Ectodermal cell (in vitro differentiated cells): ENCODE data around the gene SUSD4. TPM values are rescaled to one million over a fixed set of nuclear protein-coding genes. Genes with fewer than 3 reads are reported as not detected.

Source experiments
- H3K27ac ChIP-seq: 2 replicates; pipeline ENCODE4 v1.7.0; 2013; ENCODE audit warnings: mild to moderate bottlenecking, low read depth, low read length; ENCODE audit not compliant: insufficient read depth, poor library complexity, severe bottlenecking
- H3K27me3 ChIP-seq: 2 replicates; pipeline ENCODE4 v1.7.0; 2013; ENCODE audit warnings: mild to moderate bottlenecking, low read length; ENCODE audit not compliant: insufficient read depth, control insufficient read depth, poor library complexity, severe bottlenecking
- H3K36me3 ChIP-seq: one replicate; pipeline ENCODE4 v1.7.0; 2013; ENCODE audit warnings: low read length; ENCODE audit not compliant: control insufficient read depth, insufficient read depth
- H3K4me1 ChIP-seq: one replicate; pipeline ENCODE4 v1.7.0; 2013; ENCODE audit warnings: low read length; ENCODE audit not compliant: control insufficient read depth, insufficient read depth
- H3K4me3 ChIP-seq: 2 replicates; pipeline ENCODE4 v1.7.0; 2013; ENCODE audit warnings: low read depth, low read length, control low read depth; ENCODE audit not compliant: insufficient read depth
- H3K9me3 ChIP-seq: 2 replicates; pipeline ENCODE4 v1.7.0; 2013; ENCODE audit warnings: mild to moderate bottlenecking, low read length, moderate library complexity; ENCODE audit not compliant: control insufficient read depth
- WGBS, 2 experiments: methylation state at CpG; one replicate each; pipeline ENCODE4 v1.1.7; 2013; ENCODE audit warnings: missing lambda C conversion rate in 2 of 2; 5-methylcytosine and 5-hydroxymethylcytosine counted together
- polyA plus RNA-seq, 4 experiments: library from polyadenylated mRNA; stranded (reverse); fragments of 50-300 nt; gene quantifications; one replicate each; pipeline ENCODE4 v1.2.3, GENCODE V29; 2013

Gene SUSD4, protein sequence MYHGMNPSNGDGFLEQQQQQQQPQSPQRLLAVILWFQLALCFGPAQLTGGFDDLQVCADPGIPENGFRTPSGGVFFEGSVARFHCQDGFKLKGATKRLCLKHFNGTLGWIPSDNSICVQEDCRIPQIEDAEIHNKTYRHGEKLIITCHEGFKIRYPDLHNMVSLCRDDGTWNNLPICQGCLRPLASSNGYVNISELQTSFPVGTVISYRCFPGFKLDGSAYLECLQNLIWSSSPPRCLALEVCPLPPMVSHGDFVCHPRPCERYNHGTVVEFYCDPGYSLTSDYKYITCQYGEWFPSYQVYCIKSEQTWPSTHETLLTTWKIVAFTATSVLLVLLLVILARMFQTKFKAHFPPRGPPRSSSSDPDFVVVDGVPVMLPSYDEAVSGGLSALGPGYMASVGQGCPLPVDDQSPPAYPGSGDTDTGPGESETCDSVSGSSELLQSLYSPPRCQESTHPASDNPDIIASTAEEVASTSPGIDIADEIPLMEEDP
- 2.5 TPM for polyA plus RNA-seq (2013, experiment 1 of 4)
- polyA plus RNA-seq (2013, experiment 2 of 4) = 2.6 TPM
- 2.7 TPM for polyA plus RNA-seq (2013, experiment 3 of 4)
- polyA plus RNA-seq (2013, experiment 4 of 4) = 1.7 TPM

DNA sequence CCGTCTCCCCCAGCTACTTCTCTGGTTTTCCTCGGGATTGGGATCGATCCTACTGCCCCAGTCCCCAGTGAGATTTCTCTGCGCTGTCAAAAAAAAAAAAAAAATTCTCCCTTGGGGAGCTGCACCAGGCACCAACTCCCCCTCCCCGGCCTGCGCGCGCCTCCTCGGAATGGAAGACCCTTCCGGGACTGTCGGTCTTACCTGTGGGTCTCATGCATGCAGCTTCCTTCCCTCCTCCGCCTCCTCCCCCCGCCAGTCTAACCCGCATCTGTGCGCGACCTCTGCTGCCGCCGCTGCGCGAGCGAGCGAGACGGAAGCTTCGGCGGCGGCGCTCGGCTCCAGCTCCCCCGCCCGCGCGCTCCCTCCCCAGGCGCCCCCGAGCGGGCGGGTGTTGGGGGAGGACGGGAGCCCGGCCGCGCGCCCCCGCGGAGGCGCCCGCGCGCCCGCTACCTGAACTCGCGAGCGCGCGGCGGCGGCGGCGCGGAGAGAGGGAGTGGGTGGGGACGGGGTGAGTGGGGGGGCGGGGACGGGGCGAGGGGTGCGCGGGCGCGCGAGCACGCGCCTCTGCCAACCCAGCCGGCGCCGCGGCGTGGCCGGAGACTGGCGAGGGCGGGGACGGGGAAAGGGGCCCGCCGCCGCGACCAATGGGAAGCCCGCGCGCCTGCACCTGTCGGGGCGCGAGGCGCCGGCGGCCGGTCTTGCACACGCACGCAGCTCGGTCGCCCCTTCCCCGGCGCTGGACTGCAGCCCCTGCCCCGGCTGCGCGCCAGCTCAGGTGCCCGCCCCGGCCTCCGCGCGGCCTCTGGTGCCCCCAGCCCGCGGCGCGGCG, at the start of gene SUSD4:
SUSD4 (minus strand) TSS at position 321 of the 829 bp plus-strand sequence. CDS start 751 bp downstream, outside the sequence.
- WGBS, 2 experiments = 0% methylated on average over 111 of the region's 111 CpGs
- Histone ChIP-seq H3K9me3 (no peaks in the 10 kb centered on the region), H3K27me3 (peaks cover 52% of the 10 kb centered on the region), H3K36me3 (no peaks in the 10 kb centered on the region), H3K4me3 (peak within 1 kb of the TSS; percentile 48), H3K4me1 (peaks cover 5% of the 10 kb centered on the region), H3K27ac (no peak within 1 kb of the TSS)

DNA sequence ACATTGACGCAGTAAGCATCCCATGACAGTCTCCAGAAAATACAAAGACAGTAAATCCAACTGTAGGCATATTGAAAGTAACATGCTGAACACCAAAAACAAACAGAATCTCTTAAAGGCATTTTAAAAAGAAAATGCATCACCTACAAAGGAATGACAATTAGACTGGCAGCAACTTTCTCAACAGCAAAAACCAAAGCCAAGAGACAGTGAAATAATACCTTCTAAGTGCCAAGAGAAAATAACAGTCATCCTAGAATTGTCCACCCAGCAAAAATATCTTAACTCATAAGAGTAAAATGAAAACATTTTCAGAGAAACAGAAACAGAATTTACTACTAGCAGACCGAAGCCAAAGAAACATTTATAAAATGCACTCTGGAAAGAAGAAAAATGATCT, 49.2 kb upstream of the SUSD4 start:
- no peaks in the 10 kb centered on the region for H3K4me1 ChIP-seq
- no peaks in the 10 kb centered on the region for H3K9me3 ChIP-seq
- WGBS, 2 experiments = 88 to 100% methylated on average over 1 of the region's 2 CpGs
- no peaks in the 10 kb centered on the region for H3K27me3 ChIP-seq
- H3K36me3 ChIP-seq = no peaks in the 10 kb centered on the region
- no peak overlapping the region for H3K27ac ChIP-seq
- H3K4me3 ChIP-seq = no peak overlapping the region

DNA sequence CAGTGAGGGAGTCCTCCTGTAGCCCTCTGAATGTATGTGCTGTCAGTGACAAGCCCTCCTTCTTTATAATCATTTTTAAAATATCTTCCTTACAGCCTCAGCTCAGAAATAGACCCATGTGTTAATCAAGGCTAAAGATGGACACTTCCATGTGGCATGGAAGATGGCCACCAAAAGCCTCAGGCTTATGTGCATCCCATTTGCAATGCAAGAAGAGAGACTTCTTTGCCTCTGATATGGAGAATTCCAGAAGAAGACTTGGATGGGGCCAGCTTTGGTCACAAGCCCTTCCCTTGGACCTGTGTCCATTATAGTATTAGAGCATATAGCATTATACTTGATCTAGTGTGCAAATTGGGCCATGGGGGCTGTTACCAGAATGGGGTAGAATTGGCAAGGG, 47.7 kb upstream of the SUSD4 start:
- no peak overlapping the region for H3K4me3 ChIP-seq
- no peak overlapping the region for H3K27ac ChIP-seq
- no peaks in the 10 kb centered on the region for H3K36me3 ChIP-seq
- no peaks in the 10 kb centered on the region for H3K4me1 ChIP-seq
- H3K27me3 ChIP-seq = no peaks in the 10 kb centered on the region
- no peaks in the 10 kb centered on the region for H3K9me3 ChIP-seq

DNA sequence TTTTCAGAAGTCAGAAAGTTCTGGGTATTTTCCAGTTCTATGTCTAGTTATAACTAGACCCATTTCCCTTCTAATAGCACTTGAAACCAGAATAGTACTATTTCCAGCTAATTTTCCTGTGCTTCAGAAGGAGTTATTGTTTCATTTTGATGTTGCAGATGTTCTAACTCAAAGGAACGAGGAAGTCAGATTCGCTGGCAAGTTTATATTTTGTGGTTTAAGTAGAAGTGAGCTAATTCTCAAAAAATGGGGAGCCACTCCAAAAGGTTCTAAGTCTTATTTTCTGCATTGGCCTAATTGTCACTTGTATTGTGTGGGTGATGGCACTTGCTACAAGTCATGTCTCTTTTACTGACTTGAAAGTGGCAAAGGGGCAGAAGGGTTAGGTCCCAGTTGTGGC, 47.3 kb upstream of the SUSD4 start:
- no peaks in the 10 kb centered on the region for H3K36me3 ChIP-seq
- no peaks in the 10 kb centered on the region for H3K9me3 ChIP-seq
- H3K27ac ChIP-seq = no peak overlapping the region
- no peak overlapping the region for H3K4me3 ChIP-seq
- WGBS, 2 experiments = 87 to 94% methylated on average over 2 of the region's 2 CpGs
- no peaks in the 10 kb centered on the region for H3K4me1 ChIP-seq
- no peaks in the 10 kb centered on the region for H3K27me3 ChIP-seq

DNA sequence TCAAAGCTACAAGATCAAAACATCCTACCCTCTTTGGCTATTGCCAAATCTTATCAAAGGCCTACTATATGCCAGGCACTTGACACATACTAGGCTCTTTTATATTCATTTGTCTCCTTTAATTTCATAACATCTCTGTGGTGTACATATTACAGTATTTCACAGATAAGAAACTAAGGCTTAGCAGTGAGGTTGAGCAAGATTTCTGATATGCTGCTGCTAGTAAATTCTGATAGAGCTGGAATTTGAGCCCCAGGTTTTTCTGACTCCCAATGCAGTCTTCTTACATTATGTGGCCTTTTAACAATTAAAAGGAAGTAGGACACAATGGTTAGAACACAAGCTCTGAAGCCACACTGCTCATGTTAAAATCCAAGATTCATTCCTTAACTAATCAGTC, 46.1 kb upstream of the SUSD4 start:
- H3K9me3 ChIP-seq = no peaks in the 10 kb centered on the region
- H3K27me3 ChIP-seq = no peaks in the 10 kb centered on the region
- H3K4me1 ChIP-seq = no peaks in the 10 kb centered on the region
- H3K27ac ChIP-seq = no peak overlapping the region
- no peak overlapping the region for H3K4me3 ChIP-seq
- no peaks in the 10 kb centered on the region for H3K36me3 ChIP-seq

DNA sequence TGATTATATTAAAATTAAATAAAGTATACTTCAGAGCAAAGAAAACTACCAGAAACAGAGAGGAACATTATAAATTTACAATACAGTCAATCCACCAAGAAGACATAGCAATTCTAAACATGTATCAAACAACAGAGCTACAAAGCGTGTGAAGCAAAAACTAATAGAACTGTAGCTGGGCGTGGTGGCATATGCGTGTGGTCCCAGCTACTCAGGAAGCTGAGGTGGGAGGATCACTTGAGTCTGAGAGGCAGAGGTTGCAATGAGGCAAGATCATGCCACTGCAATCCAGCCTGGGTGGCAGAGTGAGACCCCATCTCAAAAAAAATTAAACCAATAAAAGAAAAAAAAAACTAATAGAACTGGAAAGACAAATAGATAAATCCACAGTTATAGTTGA, 41.5 kb upstream of the SUSD4 start:
- Histone ChIP-seq H3K4me3 (no peak overlapping the region), H3K36me3 (no peaks in the 10 kb centered on the region), H3K27me3 (no peaks in the 10 kb centered on the region), H3K4me1 (no peaks in the 10 kb centered on the region), H3K27ac (no peak overlapping the region), H3K9me3 (no peaks in the 10 kb centered on the region)
- 90 to 93% methylated on average over 3 of the region's 3 CpGs for whole genome bisulfite sequencing, 2 experiments

DNA sequence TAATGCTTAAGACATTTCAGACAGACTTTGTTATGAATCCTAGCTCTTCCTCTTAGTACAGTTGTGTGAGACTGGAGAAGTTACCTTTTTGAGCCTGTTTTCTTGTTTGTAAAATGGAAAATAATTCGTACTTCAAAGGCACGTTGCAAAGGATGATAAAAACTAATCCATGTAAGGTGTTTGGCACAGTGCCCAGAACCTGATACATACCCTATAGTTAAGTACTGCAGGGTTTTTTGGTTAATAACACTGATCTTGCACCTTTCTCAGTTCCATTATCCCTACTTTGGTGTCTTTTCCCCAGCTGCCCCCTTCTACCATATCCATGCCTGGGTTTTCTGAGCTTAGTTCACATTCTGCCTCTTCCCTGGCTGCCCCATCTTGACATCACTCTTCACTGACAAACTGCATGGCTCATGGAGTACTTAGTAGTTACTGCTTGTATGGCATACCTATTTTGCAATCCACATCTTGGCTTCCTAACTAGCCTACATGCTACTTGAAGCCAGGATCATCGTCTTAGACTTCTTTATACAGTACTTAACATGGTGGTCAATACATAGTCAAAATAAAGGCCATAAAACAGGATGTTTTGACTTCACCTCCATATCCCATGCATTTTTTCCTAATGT, 39.3 kb upstream of the SUSD4 start:
- no peak overlapping the region for H3K27ac ChIP-seq
- H3K4me3 ChIP-seq = no peak overlapping the region
- H3K9me3 ChIP-seq = no peaks in the 10 kb centered on the region
- no peaks in the 10 kb centered on the region for H3K36me3 ChIP-seq
- H3K27me3 ChIP-seq = no peaks in the 10 kb centered on the region
- WGBS, 2 experiments = 94 to 97% methylated on average over 3 of the region's 3 CpGs
- no peaks in the 10 kb centered on the region for H3K4me1 ChIP-seq

DNA sequence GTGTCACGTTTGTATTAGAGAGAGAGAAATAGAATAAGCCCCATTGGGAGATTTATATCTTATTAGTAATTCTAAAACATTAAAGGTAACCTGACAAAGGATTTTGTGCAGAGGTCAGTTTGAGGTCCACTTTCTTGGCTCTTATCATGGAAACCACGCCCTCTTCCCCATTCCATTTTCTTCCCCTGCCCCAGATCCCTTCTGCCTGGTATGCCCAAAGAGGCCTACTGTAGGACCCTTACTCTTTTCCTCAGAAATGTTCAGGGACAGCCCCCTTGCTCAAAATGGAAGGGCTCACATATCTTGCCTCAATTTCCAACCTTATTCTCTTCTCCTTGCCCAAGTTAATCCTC, 38.8 kb upstream of the SUSD4 start:
- no peaks in the 10 kb centered on the region for H3K27me3 ChIP-seq
- H3K4me3 ChIP-seq = no peak overlapping the region
- no peaks in the 10 kb centered on the region for H3K9me3 ChIP-seq
- H3K36me3 ChIP-seq = no peaks in the 10 kb centered on the region
- 89 to 91% methylated on average over 1 of the region's 2 CpGs for WGBS, 2 experiments
- H3K4me1 ChIP-seq = no peaks in the 10 kb centered on the region
- H3K27ac ChIP-seq = no peak overlapping the region

DNA sequence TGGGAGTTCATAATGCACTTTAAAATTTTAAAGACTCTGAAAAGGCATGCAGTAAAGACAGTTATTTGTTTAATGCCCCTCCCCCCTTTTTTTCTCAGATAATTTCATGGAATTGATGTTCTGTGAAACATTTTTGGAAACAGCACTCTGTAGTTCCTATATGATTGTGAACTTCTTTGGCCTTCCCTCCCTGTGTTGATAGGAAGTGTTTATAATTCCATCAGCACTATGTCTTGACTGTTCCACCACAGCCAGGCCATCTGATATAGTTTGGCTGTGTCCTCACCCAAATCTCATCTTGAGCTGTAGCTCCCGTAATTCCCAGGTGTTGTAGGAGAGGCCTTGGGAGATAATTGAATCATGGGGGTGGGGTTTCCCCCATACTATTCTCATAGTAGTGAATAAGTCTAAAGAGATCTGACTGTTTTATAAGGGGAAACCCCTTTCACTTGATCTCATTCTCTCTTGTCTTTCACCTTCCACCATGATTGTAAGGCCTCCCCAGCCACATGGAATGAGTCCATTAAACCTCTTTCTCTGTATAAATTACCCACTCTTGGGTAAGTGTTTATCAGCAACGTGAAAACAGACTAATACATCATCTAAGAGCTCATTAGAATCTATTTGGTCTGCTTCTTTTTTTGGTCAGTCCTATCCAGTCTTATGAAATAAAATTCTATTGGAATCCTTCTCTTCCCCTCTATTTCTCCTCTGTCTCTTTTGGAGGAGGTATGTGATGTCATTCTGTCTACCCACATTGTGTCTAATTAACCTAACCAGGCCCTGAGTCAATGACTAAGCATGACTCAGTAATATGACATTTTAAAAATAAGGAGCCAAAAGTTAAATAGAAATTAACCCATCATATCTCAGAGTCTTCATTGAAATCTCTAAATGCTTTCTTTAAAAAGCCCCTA, 38.2 kb upstream of the SUSD4 start:
- Histone ChIP-seq H3K4me1 (no peaks in the 10 kb centered on the region), H3K4me3 (no peak overlapping the region), H3K36me3 (no peaks in the 10 kb centered on the region), H3K9me3 (no peaks in the 10 kb centered on the region), H3K27me3 (no peaks in the 10 kb centered on the region), H3K27ac (no peak overlapping the region)
- 73 to 96% methylated on average over 2 of the region's 2 CpGs for WGBS, 2 experiments
